Transverse colon (tissue), 4 donors: Measurements from ENCODE around the gene LMO2.

ENCODE experiments used
- CTCF ChIP-seq, 5 experiments: fragments of 200-600 bp in 3 of 5; fragments of 450-650 bp in 2 of 5; sonication (generic) in 3 of 5; IDR thresholded peaks; 1 replicate in 2 of 5; 2 replicates in 3 of 5; pipeline ENCODE4 v1.5.1; 2016 to 2017; ENCODE audit warnings: antibody characterized with exemption in 5 of 5, inconsistent platforms in 3 of 5, mild to moderate bottlenecking in 2 of 5, moderate library complexity in 1 of 5
- EP300 ChIP-seq: sonication (generic); formaldehyde crosslinking; IDR thresholded peaks from one replicate; pipeline ENCODE4 v1.6.1; 2017; ENCODE audit warnings: antibody characterized with exemption, low read depth
- POLR2A ChIP-seq: fragments of 450-650 bp; IDR thresholded peaks from one replicate; pipeline ENCODE4 v1.6.1; 2016; ENCODE audit warnings: antibody characterized with exemption, mild to moderate bottlenecking, moderate library complexity
- POLR2AphosphoS5 ChIP-seq, 3 donors: sonication (generic); formaldehyde crosslinking; IDR thresholded peaks; one replicate each; pipeline ENCODE4 v1.6.1; 2016; ENCODE audit warnings: antibody characterized with exemption in 3 of 3

GRCh38 chr11:33919645-33920044, 27.8 kb upstream of the LMO2 start:
- TF ChIP-seq CTCF (IDR thresholded peaks at IDR 0.05) (no peak), POLR2A (no peak), EP300 (no peak), POLR2AphosphoS5 (IDR thresholded peaks at IDR 0.05) (no peak)
